Iris pigment epithelial cell (primary cell): ENCODE data around the gene SORCS1.
"Not testable (repeated sequence)": the region's sequence is repeated elsewhere in the genome, so short reads cannot be mapped to it uniquely, and the experiment has no call there.

Source experiments
- DNase-seq: peaks from one replicate; pipeline ENCODE4 v3.0.0-alpha.2; 2011; ENCODE audit warnings: low read depth

SORCS1 gene

DNA sequence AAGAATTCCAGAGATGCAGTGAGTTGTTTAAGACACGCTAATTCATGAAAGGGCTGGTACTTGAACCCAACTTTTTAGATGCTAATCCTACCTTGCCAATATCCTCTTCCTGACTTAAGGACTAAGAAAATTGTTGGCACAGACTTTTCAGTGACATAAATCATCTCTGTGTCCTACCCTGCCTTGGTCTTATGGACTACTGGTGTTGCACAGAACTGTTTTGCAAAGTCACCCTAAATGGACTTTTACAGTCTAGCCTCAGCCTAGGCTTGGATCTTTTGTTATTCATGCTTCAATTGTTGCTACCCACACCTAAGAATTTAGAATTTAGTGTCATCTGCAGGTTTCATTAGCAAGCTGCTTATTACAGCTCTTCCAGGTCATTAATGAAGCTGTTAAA is 112.7 kb downstream of the SORCS1 start:
- no peak for DNase-seq

DNA sequence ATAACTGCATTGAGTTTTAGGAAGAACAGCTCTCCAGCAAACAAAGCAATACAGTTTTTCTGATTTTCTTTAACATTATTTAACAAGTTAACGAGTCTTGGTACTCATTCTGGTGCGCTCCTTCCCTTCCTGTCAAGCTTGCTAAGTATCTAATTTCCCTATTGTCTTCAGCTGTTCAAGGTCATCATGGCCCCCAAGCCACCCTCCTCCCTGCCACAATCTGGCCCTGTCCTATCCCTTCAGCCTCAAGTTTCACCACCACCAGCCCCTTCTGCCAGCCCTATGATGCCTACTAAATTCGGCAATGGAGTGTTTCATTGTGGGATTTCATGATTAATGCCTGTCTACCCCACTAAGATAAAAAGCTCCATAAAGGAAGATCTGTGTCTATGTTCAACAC is 121.0 kb downstream of the SORCS1 start:
- no peak for DNase-seq

DNA sequence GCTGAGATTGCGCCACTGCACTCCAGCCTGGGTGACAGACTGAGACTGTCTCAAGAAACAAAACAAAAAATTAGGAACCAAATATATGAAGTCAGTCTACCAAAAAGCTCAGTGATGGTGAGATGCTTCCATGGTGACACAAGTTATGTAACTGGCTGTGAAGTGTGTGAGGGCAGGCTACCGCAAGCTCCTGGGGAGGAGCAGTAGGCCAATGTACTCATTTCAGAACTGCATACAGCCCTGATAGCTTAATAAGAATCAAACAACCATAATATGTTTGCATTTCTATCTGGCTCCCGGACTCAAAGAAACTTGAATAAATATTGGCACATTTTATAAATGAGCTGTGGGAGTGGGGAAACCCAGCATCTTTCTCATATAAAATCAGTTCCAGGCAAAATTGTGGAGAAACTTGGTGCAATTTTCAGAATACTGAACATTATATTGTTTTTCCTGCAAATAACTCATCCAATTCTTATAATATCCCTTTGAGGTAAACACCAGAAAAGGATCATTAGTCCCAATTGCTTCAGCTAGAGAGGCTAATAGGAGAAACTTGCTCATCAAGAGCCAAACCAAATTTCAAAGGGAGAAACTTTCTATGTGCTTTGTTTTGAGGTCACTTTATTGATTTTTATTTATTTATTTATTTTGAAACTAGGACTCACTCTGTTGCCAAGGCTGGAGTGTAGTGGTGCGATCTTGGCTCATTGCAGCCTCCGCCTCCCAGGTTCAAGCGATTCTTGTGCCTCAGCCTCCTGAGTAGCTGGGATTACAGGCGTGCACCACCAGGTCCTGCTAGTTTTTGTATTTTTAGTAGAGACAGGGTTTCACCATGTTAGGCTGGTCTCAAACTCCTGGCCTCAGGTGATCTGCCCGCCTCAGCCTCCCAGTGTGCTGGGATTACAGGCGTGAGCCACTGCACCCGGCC is 127.0 kb downstream of the SORCS1 start:
- no peak for DNase-seq

DNA sequence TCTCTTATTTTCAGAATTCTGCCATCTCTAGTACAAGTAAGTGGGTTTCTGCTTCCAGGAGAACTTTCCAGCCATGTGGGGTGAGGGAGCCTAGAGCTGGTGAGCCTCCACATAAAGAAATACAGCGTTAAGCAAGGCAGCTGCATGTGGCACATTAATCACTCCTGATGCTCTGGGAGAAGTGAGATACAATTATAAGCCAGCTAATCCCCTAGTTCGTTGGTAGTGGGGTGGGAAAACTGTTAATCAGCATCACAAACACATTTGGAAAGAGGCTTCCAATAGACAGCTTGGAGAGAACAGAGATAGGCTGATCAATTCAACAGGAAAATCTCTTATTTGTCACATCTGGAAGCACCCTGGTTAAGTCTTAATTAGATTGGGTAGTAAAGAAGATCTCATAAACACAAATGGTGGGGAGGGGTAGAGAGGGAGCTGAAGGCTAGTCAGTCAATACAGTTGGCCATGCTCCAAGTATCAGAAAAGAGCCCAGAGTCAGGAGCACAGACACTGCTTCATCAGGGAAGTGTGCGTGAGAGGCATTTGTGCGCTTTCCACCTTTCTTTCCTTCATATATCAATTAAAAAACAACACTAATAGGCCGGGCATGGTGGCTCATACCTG is 130.6 kb downstream of the SORCS1 start:
- DNase-seq: no peak

DNA sequence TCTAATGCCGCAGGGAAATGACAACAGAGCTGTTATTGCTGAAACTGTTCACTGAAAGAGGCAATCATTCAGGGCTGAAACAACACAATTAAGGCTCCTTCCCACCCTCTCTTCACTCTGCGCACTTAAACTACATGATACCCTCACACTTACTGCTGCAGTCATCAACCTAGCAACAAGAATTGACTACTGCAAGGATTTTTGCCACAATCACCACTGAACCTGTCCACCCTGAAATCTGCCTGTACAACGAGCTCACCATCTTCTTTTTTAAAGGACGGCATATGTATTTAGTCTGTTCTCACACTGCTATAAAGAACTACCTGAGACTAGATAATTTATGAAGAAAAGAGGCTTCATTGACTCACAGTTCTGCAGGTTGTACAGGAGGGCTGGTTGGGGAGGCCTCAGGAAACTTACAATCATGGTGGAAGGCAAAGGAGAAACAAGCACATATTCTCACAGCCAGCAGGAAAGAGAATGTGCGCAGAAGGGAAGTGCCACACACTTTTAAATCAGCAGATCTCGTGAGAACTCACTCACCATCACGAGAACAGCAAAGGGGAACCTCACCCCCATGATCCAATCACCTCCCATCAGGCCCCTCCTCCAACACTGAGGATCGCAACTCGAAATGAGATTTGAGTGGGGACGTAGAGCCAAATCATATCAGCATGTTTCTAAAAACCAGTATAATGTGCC is 131.7 kb downstream of the SORCS1 start:
- DNase-seq: no peak

DNA sequence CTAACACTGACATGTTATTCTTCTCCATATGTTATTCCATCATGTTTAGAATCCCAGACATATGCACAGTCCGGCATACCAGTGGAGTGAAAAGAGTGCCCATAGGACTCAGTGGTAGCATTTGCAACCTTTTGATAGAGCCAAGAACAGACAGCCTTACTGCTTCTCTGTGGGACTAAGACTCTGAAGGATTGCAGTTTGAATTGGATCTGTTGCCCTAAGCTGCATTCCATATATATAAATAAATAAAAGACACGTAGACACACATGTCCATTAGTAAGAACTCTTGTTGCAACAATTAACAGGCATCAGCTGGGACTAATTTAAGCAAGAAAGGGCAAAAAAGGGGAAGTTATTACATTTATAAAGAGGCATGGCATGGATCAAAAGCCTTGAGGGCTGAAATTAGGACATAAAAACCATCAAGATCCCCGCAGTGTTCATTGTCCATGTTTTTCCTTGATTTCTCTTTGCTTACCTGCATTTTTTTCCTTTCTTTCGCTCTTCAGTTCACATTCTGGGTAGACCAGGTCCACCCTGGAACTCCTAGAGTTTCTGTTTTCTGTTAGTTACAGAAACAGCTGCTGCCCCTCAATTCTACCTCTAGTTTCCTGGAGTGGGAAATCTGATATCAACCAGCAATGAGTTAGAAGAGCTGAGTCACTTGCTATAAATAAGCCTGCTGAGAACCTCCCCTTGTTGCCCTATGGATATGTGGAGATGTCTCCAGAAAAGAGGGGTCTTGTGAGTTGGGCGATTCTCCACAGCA is 132.4 kb downstream of the SORCS1 start:
- peak; percentile 3 for DNase-seq

DNA sequence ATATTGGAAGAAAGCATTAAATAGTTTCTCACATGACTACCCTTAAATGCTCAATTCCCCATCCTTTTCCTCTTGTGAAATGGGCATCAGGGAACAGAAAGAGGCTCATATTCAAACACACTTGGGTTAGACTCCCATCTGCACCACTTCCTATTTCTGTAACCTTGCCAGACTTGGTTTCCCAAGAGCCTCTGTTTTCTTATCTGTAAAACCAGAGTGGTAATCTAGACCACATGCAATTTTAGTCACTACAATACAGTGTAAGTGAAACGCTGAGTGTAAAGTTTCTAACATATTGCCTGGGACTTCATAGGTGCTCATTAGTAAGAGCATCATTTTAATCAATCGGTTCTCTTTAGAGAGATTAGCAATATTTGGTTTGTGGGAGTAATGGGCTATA is 136.3 kb downstream of the SORCS1 start:
- no peak for DNase-seq

DNA sequence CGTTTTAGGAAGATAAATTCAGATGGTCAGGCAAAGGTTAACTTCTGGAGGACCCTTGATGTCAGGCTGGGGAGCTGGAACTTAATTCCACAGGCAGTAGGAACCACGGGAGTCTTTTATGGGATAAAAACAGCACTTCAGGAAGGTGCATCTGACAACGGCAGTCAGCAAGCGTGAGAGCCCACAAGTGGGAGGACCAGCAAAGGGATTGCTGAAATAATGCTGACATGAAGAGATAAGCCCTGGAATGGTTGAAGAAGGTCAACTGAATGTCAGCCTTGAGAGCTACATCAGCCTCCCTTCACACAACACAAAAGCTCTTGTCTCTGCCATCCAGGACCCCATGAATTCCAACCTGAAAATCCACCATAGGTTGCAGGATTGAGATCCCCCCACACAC is 138.8 kb downstream of the SORCS1 start:
- DNase-seq: no peak

DNA sequence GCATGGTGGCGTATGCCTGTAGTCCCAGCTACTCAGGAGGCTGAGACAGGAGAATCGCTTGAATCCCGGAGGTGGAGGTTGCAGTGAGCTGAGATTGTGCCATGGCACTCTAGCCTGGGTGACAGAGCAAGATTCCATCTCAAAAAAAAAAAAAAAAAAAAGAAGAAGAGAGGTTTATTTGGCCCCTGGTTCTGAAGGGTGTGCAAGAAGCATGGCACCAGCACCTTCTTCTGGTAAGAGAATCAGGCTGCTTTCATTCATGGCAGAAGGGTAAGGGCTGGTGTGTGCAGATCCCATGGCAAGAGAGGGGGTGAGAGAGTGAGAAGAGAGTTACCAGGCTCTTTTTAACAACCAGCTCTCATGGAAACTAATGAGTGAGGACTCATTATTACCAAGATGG is 140.5 kb downstream of the SORCS1 start:
- not testable (repeated sequence) for DNase-seq

DNA sequence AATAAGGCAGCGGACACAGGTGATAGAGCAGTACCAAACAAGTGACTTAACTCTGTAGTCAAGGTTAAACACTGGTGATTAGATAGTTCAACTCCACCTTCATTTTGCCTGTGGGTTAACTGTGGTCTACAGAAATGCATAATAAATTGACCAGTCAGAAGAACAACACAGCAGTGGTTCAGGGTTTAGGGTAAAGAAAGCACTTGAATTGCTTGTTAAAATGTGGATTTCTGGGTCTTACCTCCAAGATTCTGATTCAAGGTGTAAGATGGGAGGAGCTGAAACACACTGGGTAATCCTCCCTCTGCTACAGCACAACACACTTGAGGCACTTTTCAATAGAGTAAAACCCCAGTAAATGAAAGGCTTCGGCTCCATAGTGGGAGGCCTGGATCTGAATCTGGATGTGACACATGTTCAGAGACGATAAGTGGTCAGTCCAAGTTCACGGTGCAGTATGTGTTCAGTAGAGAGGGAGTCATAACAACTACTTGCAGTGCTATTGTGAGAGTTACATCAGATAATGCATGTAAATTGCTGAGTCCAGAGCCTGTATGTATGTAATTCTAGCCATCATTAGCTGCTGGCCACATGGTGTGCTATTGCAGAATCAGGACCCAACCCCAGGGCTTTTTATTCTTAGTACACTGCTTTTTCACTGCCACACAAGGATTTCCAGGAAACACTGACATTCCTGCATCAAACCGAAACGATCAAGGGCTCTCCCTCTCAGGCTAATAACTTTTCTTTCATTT is 141.7 kb downstream of the SORCS1 start:
- no peak for DNase-seq

DNA sequence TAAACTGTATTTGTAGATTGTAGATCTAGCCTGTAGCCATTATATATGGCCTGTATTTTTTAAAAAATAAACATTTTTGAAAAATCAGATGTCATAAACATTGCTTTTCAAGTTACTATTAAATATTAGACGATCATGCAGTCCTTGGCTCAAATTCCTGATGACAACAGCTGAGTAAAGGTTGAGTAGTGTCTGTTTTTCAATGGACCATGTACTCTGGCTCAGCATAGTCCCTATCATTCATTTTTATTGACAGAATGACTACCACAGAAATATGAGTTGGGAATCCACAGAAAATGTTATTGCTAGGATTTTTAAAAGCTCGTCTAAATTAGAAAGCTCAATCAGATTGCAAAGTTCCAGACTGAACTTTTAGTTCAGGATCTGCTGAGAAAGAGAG is 145.4 kb downstream of the SORCS1 start:
- no peak for DNase-seq

DNA sequence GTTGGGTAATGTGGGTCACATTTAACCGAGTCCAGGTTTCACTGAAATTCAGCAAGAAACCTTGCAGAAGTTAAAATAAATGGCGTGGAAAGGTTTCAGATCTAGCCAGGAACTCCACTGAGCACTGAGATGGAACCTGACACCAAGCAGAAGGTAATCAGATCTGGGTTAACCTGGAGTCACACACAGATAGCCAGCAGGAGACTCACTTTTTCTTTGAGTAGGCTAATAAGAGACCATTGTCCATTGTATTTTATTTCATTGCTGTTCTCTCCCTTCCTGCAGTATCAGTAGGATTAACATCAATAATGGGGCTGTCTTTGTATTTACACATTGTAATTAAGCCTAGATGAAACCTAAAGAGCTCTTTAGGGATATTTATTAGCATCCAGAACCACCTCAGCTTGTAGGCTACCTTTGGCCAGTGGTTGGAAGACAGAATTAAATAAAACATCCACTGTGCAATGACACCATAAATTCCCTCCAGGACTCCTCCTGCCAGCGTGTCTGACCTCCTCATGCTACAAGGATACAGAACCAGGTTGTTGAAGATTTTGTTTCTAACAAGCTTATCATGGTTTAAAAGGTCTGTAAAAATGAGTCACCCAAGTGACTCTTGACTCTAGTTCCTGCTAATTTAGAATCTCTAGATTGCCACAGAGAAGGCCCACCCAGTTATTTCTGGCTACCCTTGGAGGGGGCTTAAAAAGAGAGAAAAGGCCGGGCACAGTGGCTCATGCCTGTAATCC is 151.1 kb downstream of the SORCS1 start:
- DNase-seq: no peak

DNA sequence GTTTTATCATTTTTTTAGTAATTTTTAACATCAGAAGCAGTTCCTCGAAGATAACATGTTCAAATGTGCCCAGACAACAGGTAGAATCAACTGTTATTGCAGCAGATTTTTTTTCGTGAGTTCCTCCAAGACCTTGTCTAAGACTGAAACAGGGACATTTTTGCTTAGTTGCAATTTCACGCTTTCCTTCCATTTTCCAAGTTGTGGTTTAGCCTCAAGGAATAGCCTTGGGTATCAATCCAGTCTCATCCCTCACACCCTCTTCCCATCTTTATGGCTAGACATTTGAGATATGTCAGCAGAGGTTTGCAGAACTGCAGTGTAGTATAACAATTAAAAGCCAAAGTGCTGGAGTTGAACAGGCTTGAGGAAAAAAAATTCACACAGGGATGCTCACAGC is 152.5 kb downstream of the SORCS1 start:
- DNase-seq: no peak

DNA sequence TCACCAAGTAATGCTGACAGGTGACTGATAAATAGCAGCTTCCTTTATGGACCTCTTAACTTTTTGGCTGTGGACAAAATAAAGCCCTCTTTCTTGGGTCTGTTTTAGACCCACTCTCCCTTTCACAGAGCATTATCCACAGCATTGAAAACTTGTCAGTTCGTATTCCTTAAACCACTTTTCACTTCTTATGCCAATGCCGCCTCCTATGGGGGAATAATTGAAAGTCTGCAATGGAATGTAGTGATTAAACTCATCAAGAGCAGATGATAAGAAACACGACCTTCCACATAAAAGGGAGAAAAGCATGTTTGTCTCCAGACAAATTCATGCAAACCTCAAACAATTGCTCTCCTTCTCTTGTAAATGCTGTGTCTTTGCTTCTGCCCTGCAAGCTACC is 153.4 kb downstream of the SORCS1 start:
- DNase-seq: no peak

DNA sequence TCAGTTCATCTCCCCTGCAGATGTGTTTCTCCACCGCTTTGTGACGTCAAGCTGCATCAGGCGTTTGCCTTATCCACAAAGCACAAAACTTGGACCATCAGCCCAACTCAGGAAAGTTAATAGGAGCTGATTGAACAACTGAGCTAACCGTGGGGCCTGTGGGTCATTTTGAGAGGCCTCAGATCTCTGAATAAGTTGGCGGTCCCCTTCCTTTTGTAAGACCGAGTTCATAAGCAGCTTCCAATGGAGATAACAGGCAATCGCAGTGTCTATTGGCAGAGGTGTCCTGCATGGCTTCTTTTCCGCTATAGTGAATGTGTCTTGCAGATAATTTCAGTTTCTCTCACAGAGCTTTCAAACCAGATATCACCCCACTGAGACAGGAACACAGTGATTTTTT is 154.0 kb downstream of the SORCS1 start:
- no peak for DNase-seq

DNA sequence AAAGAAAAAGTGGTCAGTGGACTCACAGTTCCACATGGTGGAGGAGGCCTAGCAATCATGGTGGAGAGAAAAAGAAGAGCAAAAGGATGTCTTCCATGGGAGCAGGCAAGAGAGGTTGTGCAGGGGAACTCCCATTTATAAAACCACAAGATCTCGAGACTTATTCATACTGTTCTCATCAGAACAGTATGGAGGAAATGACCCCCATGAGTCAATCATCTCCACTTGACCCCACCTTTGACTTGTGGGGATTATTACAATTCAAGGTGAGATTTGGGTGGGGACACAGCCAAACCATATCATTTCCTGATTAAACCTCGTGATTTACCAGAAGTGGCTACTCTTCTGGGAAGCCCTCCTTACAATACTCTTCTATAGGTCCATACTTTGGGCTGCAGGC is 160.1 kb downstream of the SORCS1 start:
- DNase-seq: no peak

DNA sequence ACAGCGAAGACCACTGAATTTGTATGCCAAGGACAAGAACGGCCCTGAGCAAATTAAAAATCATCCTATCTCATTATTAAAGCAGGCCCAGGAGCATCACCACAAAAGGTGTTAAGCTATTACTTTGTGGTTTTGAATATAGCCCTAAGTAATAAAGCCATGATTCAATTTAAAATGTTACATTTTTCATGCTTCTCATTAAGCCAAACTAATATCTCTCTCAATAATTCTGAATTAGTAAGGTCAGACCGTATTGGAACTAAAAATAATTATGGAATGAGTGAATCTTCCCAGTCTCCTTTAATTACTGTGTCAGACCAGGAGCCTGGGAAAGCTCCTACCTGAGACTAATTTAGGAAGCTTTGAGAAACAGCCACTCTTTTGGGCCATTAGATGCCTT is 162.4 kb downstream of the SORCS1 start:
- DNase-seq: no peak

DNA sequence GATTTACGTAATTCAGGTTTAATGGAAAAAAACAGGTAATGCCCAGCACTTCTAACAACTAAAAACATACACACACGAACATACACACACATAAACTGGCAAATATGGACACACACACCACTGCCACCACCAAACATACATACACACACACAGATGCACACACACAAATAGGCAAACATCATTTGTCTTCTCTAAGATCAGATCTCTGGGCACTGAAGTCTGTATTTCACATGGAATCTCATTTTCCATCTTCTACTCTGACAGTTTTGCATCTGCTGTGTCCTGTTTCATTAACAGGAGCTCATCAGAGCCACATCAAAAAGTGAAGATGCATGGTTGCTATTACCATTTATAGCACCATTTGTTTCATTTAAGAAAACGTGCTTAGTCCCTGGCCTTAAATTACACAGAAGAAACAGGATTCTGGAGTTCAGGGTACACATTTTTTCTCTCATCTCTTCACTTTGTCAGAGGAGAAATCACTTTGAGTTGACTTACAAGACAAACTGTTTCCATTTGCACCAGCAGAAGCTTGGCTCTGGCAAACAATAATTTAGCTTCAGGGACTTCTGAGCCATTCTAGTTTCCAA is 165.3 kb downstream of the SORCS1 start:
- DNase-seq: no peak

DNA sequence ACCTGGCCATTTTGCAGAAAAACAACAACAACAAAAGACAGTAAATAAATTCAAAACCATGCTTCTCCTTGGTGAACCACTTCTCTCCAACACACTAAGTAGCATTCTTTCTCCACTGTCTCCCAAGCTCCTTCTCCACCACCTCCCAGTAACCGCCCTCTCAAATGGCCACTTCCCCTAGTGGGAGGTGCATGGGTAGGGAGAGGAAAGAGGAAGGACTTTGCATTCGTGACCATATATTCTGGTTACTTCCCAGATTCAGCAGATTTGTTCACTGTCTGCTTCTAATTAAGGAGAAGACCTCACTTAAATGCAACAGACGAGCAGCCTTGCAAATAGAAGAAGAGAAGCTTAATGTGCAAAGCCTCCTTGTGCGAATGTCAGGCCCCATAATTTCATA is 166.8 kb downstream of the SORCS1 start:
- no peak for DNase-seq

DNA sequence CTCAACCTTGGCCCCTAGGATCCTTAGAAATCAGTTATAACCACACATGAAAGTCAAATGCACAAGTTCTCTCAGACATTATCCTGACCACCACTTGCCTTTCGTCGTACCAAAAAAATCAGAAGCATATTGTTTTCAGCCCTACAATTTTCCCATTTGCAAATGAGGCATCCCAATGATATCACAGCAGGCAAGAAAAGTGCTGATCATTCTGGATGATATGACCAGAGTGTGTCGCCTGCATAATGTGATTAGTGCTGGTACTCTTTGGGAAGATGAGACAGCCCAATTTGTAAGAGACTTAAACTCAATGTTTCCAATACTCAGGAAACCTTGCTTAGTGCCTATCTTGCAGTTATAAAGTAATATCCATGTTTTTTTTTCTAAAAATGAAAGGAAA is 168.0 kb downstream of the SORCS1 start:
- no peak for DNase-seq
